IPS DF 6.9 (cell line): ENCODE measurements around the gene CXCL5.

ENCODE experiments used
- DNase-seq: peaks from one replicate; pipeline ENCODE4 v3.0.0-alpha.2; 2013; ENCODE audit warnings: low read depth, low spot score
- H3K27ac ChIP-seq: one replicate; pipeline ENCODE4 v1.5.1; 2013; ENCODE audit warnings: low read length, control low read depth
- H3K27me3 ChIP-seq: 2 replicates; pipeline ENCODE4 v1.6.1; 2013; ENCODE audit warnings: mild to moderate bottlenecking, low read length; ENCODE audit not compliant: control insufficient read depth, insufficient read depth
- H3K36me3 ChIP-seq: 2 replicates; pipeline ENCODE4 v1.6.1; 2013; ENCODE audit warnings: low read length; ENCODE audit not compliant: control insufficient read depth, insufficient read depth
- H3K4me1 ChIP-seq: 2 replicates; pipeline ENCODE4 v1.6.1; 2013; ENCODE audit warnings: low read length; ENCODE audit not compliant: control insufficient read depth, insufficient read depth
- H3K4me3 ChIP-seq: 2 replicates; pipeline ENCODE4 v1.5.1; 2013; ENCODE audit warnings: mild to moderate bottlenecking, low read length
- H3K9me3 ChIP-seq: 2 replicates; pipeline ENCODE4 v1.6.1; 2013; ENCODE audit warnings: low read length, inconsistent platforms; ENCODE audit not compliant: control insufficient read depth, insufficient read depth
- WGBS: extraction: QIAGEN DNeasy Blood & Tissue Kit; methylation state at CpG from one replicate; pipeline ENCODE4 v1.1.7; 2013; ENCODE audit warnings: mixed read lengths, missing lambda C conversion rate; ENCODE audit not compliant: insufficient read length, insufficient coverage; 5-methylcytosine and 5-hydroxymethylcytosine counted together

Gene CXCL5

GRCh38 chr4:74015126-74015780, 16.8 kb upstream of the CXCL5 start:
- Histone ChIP-seq H3K27me3 (no peaks in the 10 kb centered on the region), H3K36me3 (no peaks in the 10 kb centered on the region), H3K9me3 (no peaks in the 10 kb centered on the region), H3K4me3 (no peak overlapping the region), H3K27ac (no peak overlapping the region), H3K4me1 (no peaks in the 10 kb centered on the region)
- no CpG with 5 or more reads among the region's 3 CpGs for WGBS
- DNase-seq, result no peak

GRCh38 chr4:74014332-74014731, 15.9 kb upstream of the CXCL5 start:
- Histone ChIP-seq H3K27ac (no peak overlapping the region), H3K4me3 (no peak overlapping the region), H3K27me3 (no peaks in the 10 kb centered on the region), H3K4me1 (no peaks in the 10 kb centered on the region), H3K36me3 (no peaks in the 10 kb centered on the region), H3K9me3 (no peaks in the 10 kb centered on the region)
- no CpG with 5 or more reads among the region's 1 CpG for WGBS
- no peak for DNase-seq

GRCh38 chr4:74013264-74013663, 14.8 kb upstream of the CXCL5 start:
- Histone ChIP-seq H3K27me3 (no peaks in the 10 kb centered on the region), H3K9me3 (no peaks in the 10 kb centered on the region), H3K36me3 (no peaks in the 10 kb centered on the region), H3K4me1 (no peaks in the 10 kb centered on the region), H3K27ac (no peak overlapping the region), H3K4me3 (no peak overlapping the region)
- no CpG with 5 or more reads among the region's 2 CpGs for WGBS
- no peak for DNase-seq

GRCh38 chr4:74012130-74012529, 13.7 kb upstream of the CXCL5 start:
- Histone ChIP-seq H3K4me3 (no peak overlapping the region), H3K4me1 (no peaks in the 10 kb centered on the region), H3K36me3 (0 out of 2 replicates have a peak, but pooled peaks cover 3% of the 10 kb centered on the region), H3K27ac (no peak overlapping the region), H3K27me3 (no peaks in the 10 kb centered on the region), H3K9me3 (no peaks in the 10 kb centered on the region)
- no CpG with 5 or more reads among the region's 4 CpGs for WGBS
- DNase-seq, result no peak

- no CpG with 5 or more reads among the region's 3 CpGs for WGBS
- Histone ChIP-seq H3K4me3 (no peak overlapping the region), H3K27me3 (no peaks in the 10 kb centered on the region), H3K36me3 (0 out of 2 replicates have a peak, but pooled peaks cover 3% of the 10 kb centered on the region), H3K27ac (no peak overlapping the region), H3K9me3 (no peaks in the 10 kb centered on the region), H3K4me1 (no peaks in the 10 kb centered on the region)
- no peak for DNase-seq
Measured at GRCh38 chr4:74009307-74009706, 10.8 kb upstream of the CXCL5 start.

- H3K27ac ChIP-seq, result no peak overlapping the region
- DNase-seq, result no peak
- H3K36me3 ChIP-seq, result 0 out of 2 replicates have a peak, but pooled peaks cover 3% of the 10 kb centered on the region
- H3K4me3 ChIP-seq, result no peak overlapping the region
- H3K27me3 ChIP-seq, result no peaks in the 10 kb centered on the region
- no CpG with 5 or more reads among the region's 2 CpGs for WGBS
- no peaks in the 10 kb centered on the region for H3K4me1 ChIP-seq
- H3K9me3 ChIP-seq, result no peaks in the 10 kb centered on the region
Measured at GRCh38 chr4:74006009-74006476, 7.6 kb upstream of the CXCL5 start.

GRCh38 chr4:74005528-74005927, 7.1 kb upstream of the CXCL5 start:
- Histone ChIP-seq H3K9me3 (no peaks in the 10 kb centered on the region), H3K36me3 (0 out of 2 replicates have a peak, but pooled peaks cover 3% of the 10 kb centered on the region), H3K27ac (no peak overlapping the region), H3K4me1 (no peaks in the 10 kb centered on the region), H3K27me3 (no peaks in the 10 kb centered on the region), H3K4me3 (no peak overlapping the region)
- WGBS, result no CpG with 5 or more reads among the region's 3 CpGs
- no peak for DNase-seq

GRCh38 chr4:74004668-74005067, 6.2 kb upstream of the CXCL5 start:
- H3K27me3 ChIP-seq, result no peaks in the 10 kb centered on the region
- no peak overlapping the region for H3K4me3 ChIP-seq
- no CpG with 5 or more reads among the region's 4 CpGs for WGBS
- H3K4me1 ChIP-seq, result no peaks in the 10 kb centered on the region
- H3K36me3 ChIP-seq, result 0 out of 2 replicates have a peak, but pooled peaks cover 3% of the 10 kb centered on the region
- no peaks in the 10 kb centered on the region for H3K9me3 ChIP-seq
- no peak for DNase-seq
- H3K27ac ChIP-seq, result no peak overlapping the region

- H3K4me3 ChIP-seq, result no peak overlapping the region
- peaks cover 4% of the 10 kb centered on the region; the same call in 1 of the 2 replicates for H3K4me1 ChIP-seq
- H3K27me3 ChIP-seq, result no peaks in the 10 kb centered on the region
- no peak for DNase-seq
- 100% methylated on average over 2 of the region's 6 CpGs for whole genome bisulfite sequencing
- no peaks in the 10 kb centered on the region for H3K36me3 ChIP-seq
- no peak overlapping the region for H3K27ac ChIP-seq
- no peaks in the 10 kb centered on the region for H3K9me3 ChIP-seq
Measured at GRCh38 chr4:74000301-74000700, 1.8 kb upstream of the CXCL5 start.

- no peak for DNase-seq
- Histone ChIP-seq H3K9me3 (no peaks in the 10 kb centered on the region), H3K36me3 (no peaks in the 10 kb centered on the region), H3K27me3 (no peaks in the 10 kb centered on the region), H3K4me1 (no peaks in the 10 kb centered on the region), H3K4me3 (no peak overlapping the region), H3K27ac (no peak overlapping the region)
- WGBS, result no CpG with 5 or more reads among the region's 1 CpG
Measured at GRCh38 chr4:73992050-73992449, 6.4 kb downstream of the CXCL5 start.

GRCh38 chr4:73991742-73992000, 6.8 kb downstream of the CXCL5 start:
- H3K9me3 ChIP-seq, result no peaks in the 10 kb centered on the region
- no peaks in the 10 kb centered on the region for H3K36me3 ChIP-seq
- H3K27me3 ChIP-seq, result no peaks in the 10 kb centered on the region
- no peaks in the 10 kb centered on the region for H3K4me1 ChIP-seq
- H3K4me3 ChIP-seq, result no peak overlapping the region
- no peak overlapping the region for H3K27ac ChIP-seq
- no peak for DNase-seq
- no CpG with 5 or more reads among the region's 1 CpG for WGBS
